Heart right ventricle (tissue), 16 donors: Measurements from ENCODE around the gene S100B. TPM values are rescaled to one million over a fixed set of nuclear protein-coding genes. Genes with fewer than 3 reads are reported as not detected.

Experiments
- ATAC-seq, 8 donors: fragments of 200-7000 bp; cut with Tn5 transposase; one replicate each; pipeline ENCODE4 v1.9.1; 2020; ENCODE audit warnings: mild to moderate bottlenecking in 8 of 8, moderate library complexity in 8 of 8, moderate number of reproducible peaks in 1 of 8
- DNase-seq, 2 donors: peaks; one replicate each; pipeline ENCODE4 v3.0.0-alpha.2; 2020
- H3K27ac ChIP-seq, 10 donors: fragments of 200-600 bp; sonication (generic) in 2 of 10; one replicate each; pipeline versions ENCODE4 v1.5.0 to v1.8.0; 2020 to 2022; ENCODE audit warnings: mild to moderate bottlenecking in 3 of 10
- H3K27me3 ChIP-seq, 7 donors: fragments of 200-600 bp; one replicate each; pipeline ENCODE4 v1.8.0; 2021 to 2022; ENCODE audit warnings: mild to moderate bottlenecking in 2 of 7
- H3K36me3 ChIP-seq, 9 donors: fragments of 200-600 bp; sonication (generic) in 1 of 9; one replicate each; pipeline versions ENCODE4 v1.5.0 to v1.8.0; 2020 to 2022; ENCODE audit warnings: mild to moderate bottlenecking in 2 of 9
- H3K4me1 ChIP-seq, 9 donors: fragments of 200-600 bp; sonication (generic) in 1 of 9; one replicate each; pipeline versions ENCODE4 v1.5.0 to v1.8.0; 2020 to 2022; ENCODE audit warnings: mild to moderate bottlenecking in 4 of 9
- H3K4me3 ChIP-seq, 10 donors: fragments of 200-600 bp; sonication (generic) in 2 of 10; one replicate each; pipeline versions ENCODE4 v1.5.0 to v1.8.0; 2020 to 2022; ENCODE audit warnings: mild to moderate bottlenecking in 7 of 10, moderate library complexity in 2 of 10
- H3K9me3 ChIP-seq, 11 donors: fragments of 200-600 bp in 10 of 11; sonication (generic) in 2 of 11; one replicate each; pipeline versions ENCODE4 v1.5.0 to v1.8.0; 2013 to 2022; ENCODE audit warnings: mild to moderate bottlenecking in 2 of 11, control low read depth in 1 of 11, moderate library complexity in 1 of 11
- WGBS, 2 donors: extraction: QIAGEN DNeasy Blood & Tissue Kit; methylation state at CpG; one replicate each; pipeline ENCODE4 v1.1.7; 2013; ENCODE audit warnings: inconsistent platforms in 1 of 2; 5-methylcytosine and 5-hydroxymethylcytosine counted together
- intact Hi-C, 10 donors: fragments of 100-400 bp; cut with DNase I; formaldehyde crosslinking; loops; one replicate each; pipeline versions ENCODE4 v1.11.1 to v1.14.2; 2022
- polyA plus RNA-seq, 2 donors: library from polyadenylated mRNA; stranded (reverse); fragments of 200-250 nt; gene quantifications; one replicate each; pipeline ENCODE4 v1.2.3, GENCODE V29; 2013
- total RNA-seq, 10 donors: library from RNA; stranded (reverse); fragmentation: NEBNext Ultra II Directional in 3 of 10; extraction: Animal tissue kit (Norgen Biotek cat#: 25700) in 3 of 10; gene quantifications; one replicate each; pipeline versions ENCODE4 v1.2.1 to v1.2.4, GENCODE V29; 2021 to 2023
- TF ChIP-seq, protein P1 (sequence below), 9 donors: fragments of 200-600 bp; sonication (generic) in 2 of 9; IDR thresholded peaks; one replicate each; pipeline versions ENCODE4 v1.5.0 to v1.8.0; 2021 to 2022; ENCODE audit warnings: antibody characterized with exemption in 9 of 9, mild to moderate bottlenecking in 5 of 9, moderate library complexity in 1 of 9
- donor health status: Arrhythmogenic right ventricular cardiomyopathy.
- donor health status: ischemic (EF 13 %, LVEDD 7.1; RV severe dilation, severe dysfunction).
- donor health status: healthy with polysubstance abuse.
- donor health status: DM: no; HTN: yes; CAD: no.
- donor health status: DM: no; HTN: no; CAD: no.
- donor health status: ischemic (EF 25% LVEDD 6.9; RV normal size, moderate dysfunction).
- donor health status: ischemic (EF 25% LVEDD 5.7; RV mildly dilated, moderate dysfunction).
- donor health status: healthy.
- donor health status: DM: yes; HTN: yes; CAD: no.
- donor health status: Ischemic cardiomyopathy.
- donor health status: ischemic (EF 35%, LVEDD 5.7; RV mildly dilated, moderate dysfunction).
- donor health status: nonischemic (EF 11% LVEDD 7.7; RV severe dilation, severe dysfunction).
- donor health status: DM: yes; HTN: yes; CAD: no.
- donor health status: PGD.
- donor health status: ischemic (EF 29% LVEDD 5.4; RV normal size, mild dysfunction).
- donor health status: nonischemic (EF 23%, LVEDD 6.1; RV moderate dilation, normal function).

The S100B gene
- total and polyA plus RNA-seq, 12 donors: 0.53 to 11.7 (median 3.6) TPM; not detected in 1

DNA sequence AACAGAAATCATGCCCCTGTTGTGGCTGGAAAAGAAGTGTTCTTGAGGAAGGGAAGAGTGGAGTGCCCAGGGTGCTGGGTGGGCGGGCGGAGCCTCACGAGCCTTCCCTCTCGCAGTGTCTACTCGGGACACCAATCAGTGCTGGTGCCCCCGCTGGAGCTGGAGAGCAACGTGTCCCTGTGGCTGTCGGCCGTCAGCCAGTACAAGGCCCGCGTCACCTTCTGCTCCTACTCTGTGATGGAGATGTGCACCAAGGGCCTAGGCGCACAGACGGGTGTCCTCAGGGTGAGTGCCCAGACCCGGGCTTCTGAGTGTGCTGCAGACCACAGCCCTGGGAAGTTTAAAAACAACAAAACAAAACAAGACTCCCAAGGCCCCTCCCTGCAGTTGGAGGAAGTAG is 47.4 kb downstream of the S100B start:
- peaks cover 0 to 36% (median 18%) of the 10 kb centered on the region in 9 donors for H3K4me1 ChIP-seq
- no peak overlapping the region for H3K4me3 ChIP-seq
- intact Hi-C loops: loop anchor here in 1 of 10 donors (5.0 kb wide), 1 partner anchor 40 kb away; no protein-coding TSS in a partner anchor
- H3K27me3 ChIP-seq: no peaks in the 10 kb centered on the region
- WGBS, 2 donors: 90 to 94% methylated on average over 14 of the region's 14 CpGs
- no peak for ATAC-seq
- no peak for DNase-seq
- peaks cover 0 to 94% (median 55%) of the 10 kb centered on the region in 9 donors for H3K36me3 ChIP-seq
- no peak overlapping the region for H3K27ac ChIP-seq
- H3K9me3 ChIP-seq: no peaks in the 10 kb centered on the region
- TF ChIP-seq, protein P1, sequence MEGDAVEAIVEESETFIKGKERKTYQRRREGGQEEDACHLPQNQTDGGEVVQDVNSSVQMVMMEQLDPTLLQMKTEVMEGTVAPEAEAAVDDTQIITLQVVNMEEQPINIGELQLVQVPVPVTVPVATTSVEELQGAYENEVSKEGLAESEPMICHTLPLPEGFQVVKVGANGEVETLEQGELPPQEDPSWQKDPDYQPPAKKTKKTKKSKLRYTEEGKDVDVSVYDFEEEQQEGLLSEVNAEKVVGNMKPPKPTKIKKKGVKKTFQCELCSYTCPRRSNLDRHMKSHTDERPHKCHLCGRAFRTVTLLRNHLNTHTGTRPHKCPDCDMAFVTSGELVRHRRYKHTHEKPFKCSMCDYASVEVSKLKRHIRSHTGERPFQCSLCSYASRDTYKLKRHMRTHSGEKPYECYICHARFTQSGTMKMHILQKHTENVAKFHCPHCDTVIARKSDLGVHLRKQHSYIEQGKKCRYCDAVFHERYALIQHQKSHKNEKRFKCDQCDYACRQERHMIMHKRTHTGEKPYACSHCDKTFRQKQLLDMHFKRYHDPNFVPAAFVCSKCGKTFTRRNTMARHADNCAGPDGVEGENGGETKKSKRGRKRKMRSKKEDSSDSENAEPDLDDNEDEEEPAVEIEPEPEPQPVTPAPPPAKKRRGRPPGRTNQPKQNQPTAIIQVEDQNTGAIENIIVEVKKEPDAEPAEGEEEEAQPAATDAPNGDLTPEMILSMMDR (IDR thresholded peaks at IDR 0.05): no peak

DNA sequence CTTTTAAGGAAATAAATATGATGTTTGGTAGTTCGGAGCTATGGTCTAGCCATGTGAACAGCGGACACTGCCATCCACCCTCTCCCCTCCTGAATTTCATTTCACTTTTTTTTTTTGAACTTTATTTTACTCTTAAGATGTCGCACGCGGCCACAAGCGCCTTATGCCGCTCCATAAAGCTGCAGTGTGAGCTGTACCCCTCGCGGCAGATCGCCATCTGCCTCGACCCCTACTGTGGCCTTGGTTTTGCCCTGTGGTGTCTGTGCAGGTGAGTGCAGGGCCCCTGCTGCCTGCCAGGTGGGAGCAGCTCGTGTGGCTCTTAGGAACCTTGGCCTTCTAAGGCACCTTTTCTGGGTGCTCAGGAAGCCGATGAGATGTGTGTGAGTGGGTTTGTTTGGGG is 48.1 kb downstream of the S100B start:
- TF ChIP-seq, protein P1 (IDR thresholded peaks at IDR 0.05): no peak
- peaks cover 0 to 94% (median 51%) of the 10 kb centered on the region in 9 donors for H3K36me3 ChIP-seq

DNA sequence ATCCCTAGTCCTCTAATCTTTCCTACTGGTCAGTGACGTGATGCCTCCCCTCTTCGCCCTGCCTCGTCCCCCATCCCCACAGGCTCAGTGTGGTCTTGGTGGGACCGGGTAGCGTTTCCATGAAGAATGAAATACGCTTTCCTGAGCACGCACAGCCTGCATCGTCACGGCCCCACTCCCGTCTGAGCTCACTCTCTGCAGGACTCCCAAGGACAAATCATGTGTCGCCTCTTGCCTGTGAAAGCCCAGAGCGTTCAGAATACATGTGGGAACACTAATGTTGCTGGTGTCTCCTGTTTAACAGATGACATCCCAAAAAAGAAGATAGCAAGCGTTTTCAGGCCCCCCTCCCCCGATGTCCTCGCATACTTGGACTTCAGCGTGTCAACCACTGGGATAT is 49.2 kb downstream of the S100B start:
- Histone ChIP-seq H3K36me3 (peaks cover 0 to 94% (median 49%) of the 10 kb centered on the region in 9 donors), H3K27ac (peak overlapping the region in 9 of 10 donors; percentile 13 to 74 (median 60)), H3K27me3 (no peaks in the 10 kb centered on the region), H3K4me3 (no peak overlapping the region), H3K9me3 (no peaks in the 10 kb centered on the region), H3K4me1 (peaks cover 0 to 47% (median 18%) of the 10 kb centered on the region in 9 donors)
- TF ChIP-seq, protein P1 (IDR thresholded peaks at IDR 0.05): no peak
- intact Hi-C loops: loop anchor here in 1 of 10 donors (5.0 kb wide), 1 partner anchor 42 kb away; no protein-coding TSS in a partner anchor
- DNase-seq: no peak
- WGBS, 2 donors: 58 to 77% methylated on average over 16 of the region's 16 CpGs
- peak; percentile 56 to 82 (median 64) for ATAC-seq

More for the DNA sequence above, 48.1 kb downstream of the S100B start:
- no peaks in the 10 kb centered on the region for H3K9me3 ChIP-seq
- intact Hi-C loops: loop anchor here in 1 of 10 donors (5.0 kb wide), 1 partner anchor 40 kb away; no protein-coding TSS in a partner anchor
- WGBS, 2 donors: 97 to 98% methylated on average over 13 of the region's 13 CpGs
- DNase-seq: no peak
- no peaks in the 10 kb centered on the region for H3K27me3 ChIP-seq
- ATAC-seq: no peak
- no peak overlapping the region for H3K4me3 ChIP-seq
- H3K4me1 ChIP-seq: peaks cover 0 to 37% (median 18%) of the 10 kb centered on the region in 9 donors
- H3K27ac ChIP-seq: no peak overlapping the region

DNA sequence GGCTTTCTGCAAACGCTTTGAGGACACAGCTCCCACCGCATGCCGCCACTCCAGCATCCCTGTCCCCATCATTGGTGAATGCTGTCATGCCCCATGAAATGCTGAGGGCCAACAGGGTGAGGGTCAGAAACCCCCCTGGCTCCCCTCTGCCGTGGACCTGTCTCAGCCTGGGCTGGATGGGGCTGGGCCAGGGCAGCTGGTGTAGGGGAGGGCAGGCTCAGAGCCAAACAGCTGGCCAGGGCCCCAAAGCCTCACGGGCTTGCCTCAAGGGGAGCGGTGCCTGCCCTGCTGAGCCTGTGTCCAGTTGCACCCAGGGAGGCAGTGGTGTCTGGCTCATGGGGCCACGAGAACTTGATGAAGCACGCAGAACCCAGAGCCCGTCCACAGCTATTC is 49.7 kb downstream of the S100B start:
- DNase-seq (no peak), ATAC-seq (peak in 7 of 8 donors; percentile 28 to 66 (median 37))
- H3K27me3 ChIP-seq: no peaks in the 10 kb centered on the region
- peak overlapping the region in 9 of 10 donors; percentile 13 to 74 (median 60) for H3K27ac ChIP-seq
- H3K36me3 ChIP-seq: peaks cover 0 to 94% (median 51%) of the 10 kb centered on the region in 9 donors
- intact Hi-C loops: loop anchor here in 1 of 10 donors (5.0 kb wide), 1 partner anchor 42 kb away; no protein-coding TSS in a partner anchor
- 76 to 85% methylated on average over 9 of the region's 9 CpGs for WGBS, 2 donors
- TF ChIP-seq, protein P1 (IDR thresholded peaks at IDR 0.05): no peak
- H3K4me3 ChIP-seq: no peak overlapping the region
- H3K9me3 ChIP-seq: no peaks in the 10 kb centered on the region
- peaks cover 0 to 51% (median 16%) of the 10 kb centered on the region in 9 donors for H3K4me1 ChIP-seq
